BLaER1 (cell line): ENCODE data around the gene TYW1.
"Not testable (repeated sequence)": the region's sequence is repeated elsewhere in the genome, so short reads cannot be mapped to it uniquely, and the experiment has no call there.

ENCODE experiments used
- H3K27ac ChIP-seq: shearing (Covaris generic); formaldehyde crosslinking; 2 replicates; pipeline ENCODE4 v1.8.1; 2022
- H3K27me3 ChIP-seq: shearing (Covaris generic); formaldehyde crosslinking; 2 replicates; pipeline ENCODE4 v1.8.1; 2022
- H3K36me3 ChIP-seq: shearing (Covaris generic); formaldehyde crosslinking; 2 replicates; pipeline ENCODE4 v1.8.1; 2022
- H3K4me1 ChIP-seq: shearing (Covaris generic); formaldehyde crosslinking; 2 replicates; pipeline ENCODE4 v1.8.1; 2022
- H3K4me2 ChIP-seq: shearing (Covaris generic); formaldehyde crosslinking; 2 replicates; pipeline ENCODE4 v1.8.1; 2022
- H3K4me3 ChIP-seq: shearing (Covaris generic); formaldehyde crosslinking; 2 replicates; pipeline ENCODE4 v1.8.1; 2022
- H3K9ac ChIP-seq: shearing (Covaris generic); formaldehyde crosslinking; 2 replicates; pipeline ENCODE4 v1.8.1; 2022
- H3K9me3 ChIP-seq: shearing (Covaris generic); formaldehyde crosslinking; 2 replicates; pipeline ENCODE4 v1.8.1; 2022
- H4K20me1 ChIP-seq: shearing (Covaris generic); formaldehyde crosslinking; 2 replicates; pipeline ENCODE4 v1.8.1; 2022
- Cebpa-rat ChIP-seq: shearing (Covaris generic); IDR thresholded peaks from 2 replicates; pipeline ENCODE4 v1.8.1; 2022

Gene TYW1, protein sequence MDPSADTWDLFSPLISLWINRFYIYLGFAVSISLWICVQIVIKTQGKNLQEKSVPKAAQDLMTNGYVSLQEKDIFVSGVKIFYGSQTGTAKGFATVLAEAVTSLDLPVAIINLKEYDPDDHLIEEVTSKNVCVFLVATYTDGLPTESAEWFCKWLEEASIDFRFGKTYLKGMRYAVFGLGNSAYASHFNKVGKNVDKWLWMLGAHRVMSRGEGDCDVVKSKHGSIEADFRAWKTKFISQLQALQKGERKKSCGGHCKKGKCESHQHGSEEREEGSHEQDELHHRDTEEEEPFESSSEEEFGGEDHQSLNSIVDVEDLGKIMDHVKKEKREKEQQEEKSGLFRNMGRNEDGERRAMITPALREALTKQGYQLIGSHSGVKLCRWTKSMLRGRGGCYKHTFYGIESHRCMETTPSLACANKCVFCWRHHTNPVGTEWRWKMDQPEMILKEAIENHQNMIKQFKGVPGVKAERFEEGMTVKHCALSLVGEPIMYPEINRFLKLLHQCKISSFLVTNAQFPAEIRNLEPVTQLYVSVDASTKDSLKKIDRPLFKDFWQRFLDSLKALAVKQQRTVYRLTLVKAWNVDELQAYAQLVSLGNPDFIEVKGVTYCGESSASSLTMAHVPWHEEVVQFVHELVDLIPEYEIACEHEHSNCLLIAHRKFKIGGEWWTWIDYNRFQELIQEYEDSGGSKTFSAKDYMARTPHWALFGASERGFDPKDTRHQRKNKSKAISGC

DNA sequence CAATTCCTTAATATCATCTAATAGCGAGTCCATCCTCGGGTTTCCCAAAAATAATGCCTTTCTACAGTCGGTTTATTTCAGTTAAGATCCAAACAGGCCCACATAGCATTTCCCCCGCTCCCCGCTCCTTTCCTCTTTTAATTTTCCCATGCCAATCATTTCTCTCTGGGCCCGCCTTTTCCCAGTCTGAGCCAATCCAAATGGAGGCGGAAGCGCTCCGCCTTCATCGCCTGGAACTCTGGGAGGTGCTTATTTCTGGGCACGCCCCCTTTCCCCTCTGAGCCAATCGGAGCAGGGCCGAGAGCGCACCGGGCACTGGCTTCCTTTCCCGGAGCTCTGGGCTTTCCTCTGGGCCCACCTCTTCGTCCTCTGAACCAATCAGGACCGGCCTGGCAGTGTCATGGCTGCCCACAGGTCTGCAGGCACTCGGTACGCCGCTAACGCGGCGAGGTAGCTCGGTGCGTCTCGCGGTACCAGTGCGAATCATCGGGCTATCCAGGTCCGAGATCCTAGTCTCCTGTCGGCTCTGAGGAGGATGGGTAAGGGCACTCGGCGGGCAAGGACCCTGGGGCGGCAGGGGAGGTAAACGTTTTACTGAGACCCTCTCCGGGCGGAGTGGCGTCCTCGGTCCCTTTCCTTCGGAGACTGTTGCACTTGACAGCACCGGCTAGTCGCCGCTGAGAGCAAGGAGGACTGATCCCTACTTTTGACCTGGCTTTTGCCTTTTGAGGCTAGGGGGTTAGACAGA is at the start of gene TYW1:
Gene TYW1, plus strand, starts transcription at position 390 of the 748 bp plus-strand sequence. Its CDS starts 146 bp downstream, at position 536.
- peak within 1 kb of the TSS; percentile 88 for H3K9ac ChIP-seq
- not testable (repeated sequence) for H3K9me3 ChIP-seq, H4K20me1 ChIP-seq, H3K27me3 ChIP-seq
- H3K27ac ChIP-seq: peak within 1 kb of the TSS; percentile 70
- H3K4me2 ChIP-seq: peak within 1 kb of the TSS; percentile 69
- H3K36me3 ChIP-seq: peaks cover 41% of the 10 kb centered on the region
- peaks cover 18% of the 10 kb centered on the region for H3K4me1 ChIP-seq
- peak within 1 kb of the TSS; percentile 83 for H3K4me3 ChIP-seq

DNA sequence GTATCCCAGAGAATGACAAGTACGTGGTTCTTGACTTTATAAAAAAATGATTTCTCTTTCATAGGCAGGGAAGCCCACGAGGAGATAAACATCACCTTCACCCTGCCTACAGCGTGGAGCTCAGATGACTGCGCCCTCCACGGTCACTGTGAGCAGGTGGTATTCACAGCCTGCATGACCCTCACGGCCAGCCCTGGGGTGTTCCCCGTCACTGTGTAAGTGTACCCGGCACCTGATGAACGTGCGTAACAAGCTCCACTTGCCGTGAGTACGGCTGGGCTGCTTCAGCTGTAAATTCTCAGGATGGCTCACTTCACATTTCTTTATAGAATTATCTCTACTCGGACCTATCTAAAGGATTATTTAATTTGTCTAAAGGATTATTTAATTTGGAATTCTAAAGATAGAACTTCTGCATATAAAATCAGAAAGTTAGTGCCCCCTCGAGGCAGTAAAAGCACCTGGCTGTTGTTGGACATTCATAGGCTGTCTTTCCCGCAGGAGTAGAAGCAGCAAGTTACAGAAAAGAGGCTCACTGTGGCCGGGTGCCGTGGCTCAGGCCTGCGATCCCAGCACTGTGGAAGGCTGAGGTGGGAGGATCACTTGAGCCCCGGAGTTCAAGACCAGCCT is 48.0 kb upstream of the TYW1 start:
- Histone ChIP-seq H3K27me3 (no peaks in the 10 kb centered on the region), H3K4me2 (no peak overlapping the region), H3K9ac (no peak overlapping the region), H3K9me3 (no peaks in the 10 kb centered on the region), H3K36me3 (peaks cover 97% of the 10 kb centered on the region), H4K20me1 (peaks cover 45% of the 10 kb centered on the region), H3K27ac (no peak overlapping the region), H3K4me1 (no peaks in the 10 kb centered on the region), H3K4me3 (no peak overlapping the region)
- TF ChIP-seq Cebpa-rat: no peak

DNA sequence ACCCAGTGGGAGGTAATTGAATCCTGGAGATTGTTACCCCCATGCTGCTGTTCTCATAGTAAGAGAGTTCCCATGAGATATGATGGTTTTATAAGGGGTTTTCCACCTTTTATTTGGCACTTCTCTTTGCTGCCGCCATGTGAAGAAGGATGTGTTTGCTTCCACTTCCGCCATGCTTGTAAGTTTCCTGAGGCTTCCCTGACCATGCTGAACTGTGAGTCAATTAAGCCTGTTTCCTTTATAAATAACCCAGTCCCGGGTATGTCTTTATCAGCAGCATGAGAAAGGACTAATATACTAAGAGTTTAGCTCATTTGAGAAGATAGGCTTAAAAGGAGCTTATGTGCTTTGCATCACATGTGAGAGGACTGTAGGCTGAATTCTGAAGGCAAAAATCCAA is 46.3 kb upstream of the TYW1 start:
- H3K36me3 ChIP-seq: peaks cover 97% of the 10 kb centered on the region
- no peak overlapping the region for H3K4me2 ChIP-seq
- no peak for TF ChIP-seq Cebpa-rat
- peaks cover 30% of the 10 kb centered on the region; the same call in 1 of the 2 replicates for H4K20me1 ChIP-seq
- no peak overlapping the region for H3K4me3 ChIP-seq
- H3K9me3 ChIP-seq: no peaks in the 10 kb centered on the region
- no peaks in the 10 kb centered on the region for H3K4me1 ChIP-seq
- no peaks in the 10 kb centered on the region for H3K27me3 ChIP-seq
- no peak overlapping the region for H3K27ac ChIP-seq
- H3K9ac ChIP-seq: no peak overlapping the region

DNA sequence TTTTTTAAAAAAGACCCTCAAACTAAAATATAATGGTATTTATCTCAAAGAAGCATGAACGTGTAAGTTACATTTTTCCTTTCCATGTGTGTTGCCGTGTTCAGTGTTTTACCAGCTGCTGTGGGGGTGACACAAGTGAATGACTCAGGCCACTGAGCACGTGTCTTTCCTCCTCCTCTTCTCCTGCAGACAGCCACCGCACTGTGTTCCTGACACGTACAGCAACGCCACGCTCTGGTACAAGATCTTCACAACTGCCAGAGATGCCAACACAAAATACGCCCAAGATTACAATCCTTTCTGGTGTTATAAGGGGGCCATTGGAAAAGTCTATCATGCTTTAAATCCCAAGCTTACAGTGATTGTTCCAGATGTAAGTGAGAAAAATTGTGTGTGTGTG is 45.9 kb upstream of the TYW1 start:
- no peaks in the 10 kb centered on the region for H3K4me1 ChIP-seq
- H3K9ac ChIP-seq: no peak overlapping the region
- H3K4me3 ChIP-seq: no peak overlapping the region
- no peak overlapping the region for H3K27ac ChIP-seq
- no peaks in the 10 kb centered on the region for H3K27me3 ChIP-seq
- peaks cover 30% of the 10 kb centered on the region; the same call in 1 of the 2 replicates for H4K20me1 ChIP-seq
- TF ChIP-seq Cebpa-rat: no peak
- no peak overlapping the region for H3K4me2 ChIP-seq
- H3K36me3 ChIP-seq: peaks cover 97% of the 10 kb centered on the region
- H3K9me3 ChIP-seq: no peaks in the 10 kb centered on the region

DNA sequence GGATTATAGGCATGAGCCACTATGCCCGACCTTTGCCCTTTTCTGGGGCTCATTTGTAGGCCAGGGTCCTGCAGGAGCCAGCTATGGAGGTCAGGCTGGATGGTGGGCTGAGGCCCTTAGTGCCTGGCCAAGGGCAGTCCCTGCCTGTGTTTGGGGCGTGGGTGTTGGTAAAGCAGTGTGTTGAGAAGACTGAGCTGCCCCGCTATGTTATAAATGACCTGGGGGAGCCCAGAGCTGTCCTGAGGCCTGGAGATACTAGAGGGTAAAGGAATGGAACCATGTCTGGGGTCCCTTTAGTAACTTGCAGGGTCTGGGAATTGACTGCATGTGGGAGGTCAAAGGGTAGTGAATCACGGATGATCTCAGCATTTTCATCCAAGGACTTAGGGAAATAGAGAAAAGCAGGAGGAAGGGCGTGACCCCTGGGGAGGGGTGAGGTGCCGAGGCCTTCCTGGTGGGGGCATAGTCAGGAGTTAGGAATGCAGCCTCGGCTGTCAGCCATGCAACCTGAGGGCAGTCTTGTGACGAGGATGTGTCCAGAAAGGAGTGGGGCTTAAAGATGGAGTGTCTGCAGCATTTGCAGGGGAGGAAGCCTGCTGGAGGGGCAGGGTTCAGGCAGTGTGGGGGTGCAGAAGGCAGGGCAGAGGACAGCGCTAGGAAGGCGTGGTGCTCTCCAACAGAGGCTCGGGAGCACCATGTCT is 44.1 kb upstream of the TYW1 start:
- Histone ChIP-seq H3K4me2 (no peak overlapping the region), H3K9ac (no peak overlapping the region), H3K27ac (no peak overlapping the region), H4K20me1 (peaks cover 22% of the 10 kb centered on the region; the same call in 1 of the 2 replicates), H3K9me3 (no peaks in the 10 kb centered on the region), H3K27me3 (no peaks in the 10 kb centered on the region), H3K4me3 (no peak overlapping the region), H3K4me1 (no peaks in the 10 kb centered on the region), H3K36me3 (peaks cover 97% of the 10 kb centered on the region)
- TF ChIP-seq Cebpa-rat: no peak

DNA sequence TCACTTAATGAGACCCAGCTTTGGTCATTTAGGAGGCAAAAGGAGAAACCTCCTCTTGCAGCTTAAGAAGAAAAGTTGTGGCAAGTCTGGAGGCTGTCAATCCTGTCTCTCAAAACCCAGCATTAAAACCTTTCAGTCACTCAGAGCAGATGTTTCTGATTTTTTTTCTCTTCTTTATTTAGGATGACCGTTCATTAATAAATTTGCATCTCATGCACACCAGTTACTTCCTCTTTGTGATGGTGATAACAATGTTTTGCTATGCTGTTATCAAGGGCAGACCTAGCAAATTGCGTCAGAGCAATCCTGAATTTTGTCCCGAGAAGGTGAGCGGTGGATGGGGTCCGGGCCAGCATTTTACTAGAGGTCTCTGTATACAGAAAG is 43.6 kb upstream of the TYW1 start:
- no peak overlapping the region for H3K9ac ChIP-seq
- peaks cover 97% of the 10 kb centered on the region for H3K36me3 ChIP-seq
- no peak for TF ChIP-seq Cebpa-rat
- no peak overlapping the region for H3K4me2 ChIP-seq
- H3K9me3 ChIP-seq: no peaks in the 10 kb centered on the region
- peaks cover 22% of the 10 kb centered on the region; the same call in 1 of the 2 replicates for H4K20me1 ChIP-seq
- H3K27me3 ChIP-seq: no peaks in the 10 kb centered on the region
- no peak overlapping the region for H3K4me3 ChIP-seq
- no peaks in the 10 kb centered on the region for H3K4me1 ChIP-seq
- H3K27ac ChIP-seq: no peak overlapping the region

DNA sequence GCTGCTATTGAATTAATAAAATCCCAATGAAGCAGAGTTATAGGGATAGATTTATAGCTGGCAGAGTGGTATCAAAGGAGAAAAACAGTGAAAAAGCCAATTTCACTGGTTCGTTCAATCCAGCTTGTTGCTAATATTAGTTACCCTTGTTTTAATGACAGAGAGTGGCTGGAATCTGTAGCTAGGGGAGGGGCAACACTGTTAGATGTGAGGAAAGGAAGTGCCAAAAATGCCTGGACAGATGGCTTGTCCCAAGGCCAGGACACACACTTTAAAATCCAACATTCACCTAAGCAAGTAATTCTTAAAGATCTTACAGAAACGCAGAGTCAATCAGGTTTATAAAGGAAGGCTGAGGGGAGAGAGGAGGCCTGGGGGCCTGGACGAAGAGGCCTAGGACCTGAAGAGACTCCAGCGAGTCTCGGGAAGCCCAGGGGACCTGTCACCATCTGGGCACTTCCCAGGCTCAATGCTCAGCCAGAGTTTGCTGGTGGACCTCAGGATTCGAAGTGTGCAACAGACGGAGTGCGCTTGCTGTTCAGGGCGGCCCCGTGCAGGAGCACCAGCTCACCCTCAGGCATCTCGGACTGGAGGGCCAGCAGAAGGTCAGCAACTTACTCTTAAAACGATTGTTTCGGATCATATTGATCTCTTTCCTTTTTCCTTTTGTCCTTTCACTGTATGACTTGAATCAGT is 38.9 kb upstream of the TYW1 start:
- no peaks in the 10 kb centered on the region for H3K4me1 ChIP-seq
- H3K4me2 ChIP-seq: no peak overlapping the region
- H3K9ac ChIP-seq: no peak overlapping the region
- H3K27ac ChIP-seq: no peak overlapping the region
- H3K36me3 ChIP-seq: peaks cover 88% of the 10 kb centered on the region
- H3K27me3 ChIP-seq: no peaks in the 10 kb centered on the region
- H3K4me3 ChIP-seq: no peak overlapping the region
- no peak for TF ChIP-seq Cebpa-rat
- H3K9me3 ChIP-seq: no peaks in the 10 kb centered on the region
- peaks cover 16% of the 10 kb centered on the region for H4K20me1 ChIP-seq

DNA sequence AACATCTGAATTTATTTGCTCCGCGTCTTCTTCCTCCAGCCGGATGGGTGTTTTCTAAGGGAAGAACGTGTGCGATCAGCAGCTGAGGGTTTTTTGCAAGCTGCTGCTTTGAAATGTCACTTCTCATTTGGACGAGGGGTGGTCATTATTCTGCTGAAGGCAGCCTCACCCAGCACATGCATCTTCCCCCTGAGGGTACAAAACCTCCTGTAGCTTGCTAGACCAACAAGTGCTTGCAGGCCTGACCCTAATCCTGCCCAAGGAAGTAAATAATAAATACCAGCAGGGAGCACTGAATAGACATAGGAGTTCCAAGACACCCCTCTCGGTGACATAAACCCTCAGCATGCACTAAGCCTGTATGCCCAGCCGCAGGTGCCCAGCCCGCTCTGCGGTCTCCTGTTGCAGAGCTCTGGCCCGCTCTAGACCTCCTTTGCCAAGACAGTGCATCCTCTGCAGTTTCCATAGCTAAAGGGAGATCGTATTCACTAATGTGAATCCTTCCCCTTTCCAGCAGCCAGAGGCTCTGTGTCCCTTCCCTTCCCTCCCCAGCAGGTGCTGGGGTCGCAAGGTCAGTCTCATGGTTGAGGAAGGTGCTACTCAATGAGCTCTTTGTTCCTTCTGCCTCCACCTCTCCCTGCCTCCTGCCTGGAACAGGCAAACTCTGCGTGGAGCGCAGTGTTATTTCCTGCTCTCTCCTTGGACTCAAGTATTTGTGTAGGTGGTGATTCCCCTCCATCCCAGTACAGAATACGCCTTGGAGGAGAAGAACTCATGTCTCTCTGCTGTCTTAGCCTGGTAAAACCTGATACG is 37.9 kb upstream of the TYW1 start:
- Histone ChIP-seq H3K4me2 (no peak overlapping the region), H3K36me3 (peaks cover 81% of the 10 kb centered on the region), H3K9me3 (no peaks in the 10 kb centered on the region), H3K27ac (no peak overlapping the region), H3K9ac (no peak overlapping the region), H3K27me3 (no peaks in the 10 kb centered on the region), H3K4me1 (no peaks in the 10 kb centered on the region), H4K20me1 (peaks cover 8% of the 10 kb centered on the region; the same call in 1 of the 2 replicates), H3K4me3 (no peak overlapping the region)
- TF ChIP-seq Cebpa-rat: no peak
